Ovary (tissue), 3 donors: ENCODE data around the gene GGPS1.

ENCODE experiments used
- POLR2A ChIP-seq: fragments of 450-650 bp; IDR thresholded peaks from one replicate; pipeline ENCODE4 v1.6.1; 2017; ENCODE audit warnings: antibody characterized with exemption, mild to moderate bottlenecking, moderate library complexity
- TF ChIP-seq, protein P1 (sequence below), 3 donors: fragments of 450-650 bp in 2 of 3; fragments of 200-600 bp in 1 of 3; IDR thresholded peaks; one replicate each; pipeline versions ENCODE4 v1.5.1 to v1.8.0; 2016 to 2022; ENCODE audit warnings: antibody characterized with exemption in 3 of 3, mild to moderate bottlenecking in 1 of 3
- donor health status: DM: no; HTN: no; CAD: no.

GRCh38 chr1:235297579-235297978 lies 30.8 kb upstream of the GGPS1 start:
- TF ChIP-seq POLR2A, result no peak
- TF ChIP-seq, protein P1, sequence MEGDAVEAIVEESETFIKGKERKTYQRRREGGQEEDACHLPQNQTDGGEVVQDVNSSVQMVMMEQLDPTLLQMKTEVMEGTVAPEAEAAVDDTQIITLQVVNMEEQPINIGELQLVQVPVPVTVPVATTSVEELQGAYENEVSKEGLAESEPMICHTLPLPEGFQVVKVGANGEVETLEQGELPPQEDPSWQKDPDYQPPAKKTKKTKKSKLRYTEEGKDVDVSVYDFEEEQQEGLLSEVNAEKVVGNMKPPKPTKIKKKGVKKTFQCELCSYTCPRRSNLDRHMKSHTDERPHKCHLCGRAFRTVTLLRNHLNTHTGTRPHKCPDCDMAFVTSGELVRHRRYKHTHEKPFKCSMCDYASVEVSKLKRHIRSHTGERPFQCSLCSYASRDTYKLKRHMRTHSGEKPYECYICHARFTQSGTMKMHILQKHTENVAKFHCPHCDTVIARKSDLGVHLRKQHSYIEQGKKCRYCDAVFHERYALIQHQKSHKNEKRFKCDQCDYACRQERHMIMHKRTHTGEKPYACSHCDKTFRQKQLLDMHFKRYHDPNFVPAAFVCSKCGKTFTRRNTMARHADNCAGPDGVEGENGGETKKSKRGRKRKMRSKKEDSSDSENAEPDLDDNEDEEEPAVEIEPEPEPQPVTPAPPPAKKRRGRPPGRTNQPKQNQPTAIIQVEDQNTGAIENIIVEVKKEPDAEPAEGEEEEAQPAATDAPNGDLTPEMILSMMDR (IDR thresholded peaks at IDR 0.05), result no peak
